NCI-H345 (cell line): ENCODE measurements around the gene GAS7.
"Not testable (repeated sequence)": the region's sequence is repeated elsewhere in the genome, so short reads cannot be mapped to it uniquely, and the experiment has no call there.

Experiments used
- DNase-seq: peaks from one replicate; lab custom pipeline; 2025; lab: John Stamatoyannopoulos, UW

Gene GAS7

GRCh38 chr17:10072556-10073425 lies 125.6 kb downstream of the GAS7 start:
- DNase-seq, result no peak

GRCh38 chr17:10072086-10072485 lies 126.3 kb downstream of the GAS7 start:
- DNase-seq, result no peak

GRCh38 chr17:10071141-10071540 lies 127.3 kb downstream of the GAS7 start:
- no peak for DNase-seq

GRCh38 chr17:10070690-10071089 lies 127.7 kb downstream of the GAS7 start:
- DNase-seq, result no peak

GRCh38 chr17:10069301-10069700 lies 129.1 kb downstream of the GAS7 start:
- DNase-seq, result no peak

GRCh38 chr17:10067446-10068143 lies 130.8 kb downstream of the GAS7 start:
- no peak for DNase-seq

- no peak for DNase-seq
Measured at GRCh38 chr17:10064536-10064935, 133.9 kb downstream of the GAS7 start.

GRCh38 chr17:10063730-10064241 lies 134.6 kb downstream of the GAS7 start:
- DNase-seq, result no peak

GRCh38 chr17:10062691-10063385 lies 135.6 kb downstream of the GAS7 start:
- DNase-seq, result no peak

GRCh38 chr17:10061111-10061845 lies 137.1 kb downstream of the GAS7 start:
- DNase-seq, result no peak

- no peak for DNase-seq
Measured at GRCh38 chr17:10060526-10060925, 137.9 kb downstream of the GAS7 start.

- no peak for DNase-seq
Measured at GRCh38 chr17:10059684-10060211, 138.7 kb downstream of the GAS7 start.

- no peak for DNase-seq
Measured at GRCh38 chr17:10058921-10059683, 139.3 kb downstream of the GAS7 start.

- DNase-seq, result not testable (repeated sequence)
Measured at GRCh38 chr17:10057466-10057865, 140.9 kb downstream of the GAS7 start.

- DNase-seq, result no peak
Measured at GRCh38 chr17:10055262-10055975, 143.0 kb downstream of the GAS7 start.

- DNase-seq, result no peak
Measured at GRCh38 chr17:10053782-10054540, 144.4 kb downstream of the GAS7 start.

- DNase-seq, result no peak
Measured at GRCh38 chr17:10052106-10052813, 146.1 kb downstream of the GAS7 start.

GRCh38 chr17:10051112-10051511 lies 147.3 kb downstream of the GAS7 start:
- no peak for DNase-seq
